Amygdala (tissue), 56 donors: Measurements from ENCODE around the gene HDAC4.

Experiments used
- DNase-seq, 56 donors: peaks; one replicate each; lab custom pipeline; 2025; lab: John Stamatoyannopoulos, UW

Gene HDAC4

GRCh38 chr2:239231231-239232194 lies 169.3 kb downstream of the HDAC4 start:
- DNase-seq = no peak

- DNase-seq = peak in 1 of 56 donors; percentile 45
Measured at GRCh38 chr2:239230318-239231052, 170.3 kb downstream of the HDAC4 start.

GRCh38 chr2:239229545-239230279 lies 171.1 kb downstream of the HDAC4 start:
- DNase-seq = no peak

DNA sequence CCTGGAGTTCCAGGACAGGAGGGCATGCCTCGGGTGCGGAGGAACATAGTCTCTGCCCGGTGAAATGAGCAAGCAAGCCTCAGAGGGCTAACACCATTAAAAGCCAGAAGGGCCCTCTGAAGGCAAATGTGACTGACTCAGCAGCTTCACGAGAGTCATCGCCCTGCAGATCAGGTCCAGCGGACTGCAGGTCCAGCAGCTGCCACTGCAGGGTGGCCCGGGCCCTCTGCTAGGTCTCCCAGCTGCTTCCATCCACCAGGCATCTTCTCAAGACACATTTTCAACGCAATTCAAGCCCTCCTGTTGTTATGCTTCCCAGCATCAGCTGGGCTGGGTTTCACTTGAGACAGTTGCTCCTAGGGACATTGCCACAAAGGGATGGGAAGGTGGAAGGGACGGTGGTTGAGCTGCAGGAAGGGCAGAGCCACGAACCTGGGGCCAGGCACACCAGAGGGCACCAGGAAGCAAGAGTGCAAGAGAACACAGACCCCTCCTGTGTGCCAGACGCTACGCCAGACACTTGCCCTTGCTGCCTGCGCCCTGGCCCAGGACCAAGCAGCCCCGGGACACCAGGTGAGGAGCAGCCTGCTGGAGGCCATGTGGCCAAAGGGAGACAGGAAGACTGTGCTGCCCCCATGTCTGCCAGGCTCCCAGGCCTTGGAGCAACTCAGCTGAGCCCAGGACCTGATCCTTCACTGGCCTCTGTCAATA lies 173.0 kb downstream of the HDAC4 start:
- DNase-seq = peak in 2 of 56 donors; percentile 32 to 35

- peak in 3 of 56 donors; percentile 20 to 36 (median 21) for DNase-seq
Measured at GRCh38 chr2:239226677-239227581, 173.9 kb downstream of the HDAC4 start.

- no peak for DNase-seq
Measured at GRCh38 chr2:239225871-239226561, 174.8 kb downstream of the HDAC4 start.

GRCh38 chr2:239225371-239225851 lies 175.4 kb downstream of the HDAC4 start:
- DNase-seq = no peak

- no peak for DNase-seq
Measured at GRCh38 chr2:239224955-239225354, 175.9 kb downstream of the HDAC4 start.

DNA sequence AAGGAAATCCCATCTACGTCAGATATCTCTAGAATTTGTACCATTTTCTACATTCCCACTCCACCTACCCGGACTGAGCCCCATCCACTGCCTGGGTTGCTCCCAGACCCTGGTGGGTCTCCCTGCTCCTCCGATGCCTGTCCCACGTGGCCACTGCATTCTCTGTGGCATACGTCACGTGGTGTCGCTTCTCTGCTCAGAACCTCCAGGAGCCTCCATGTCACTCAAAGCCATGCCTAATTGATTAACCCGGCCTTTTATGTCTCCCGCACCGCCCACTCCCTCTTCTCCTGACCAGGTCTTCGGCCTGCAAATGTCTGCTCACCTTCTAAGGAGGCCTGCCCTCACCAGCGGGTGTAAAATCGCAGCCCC lies 176.6 kb downstream of the HDAC4 start:
- no peak for DNase-seq

GRCh38 chr2:239223310-239224198 lies 177.3 kb downstream of the HDAC4 start:
- peak in 34 of 56 donors; percentile 36 to 82 (median 64) for DNase-seq

- no peak for DNase-seq
Measured at GRCh38 chr2:239222706-239223309, 178.0 kb downstream of the HDAC4 start.

DNA sequence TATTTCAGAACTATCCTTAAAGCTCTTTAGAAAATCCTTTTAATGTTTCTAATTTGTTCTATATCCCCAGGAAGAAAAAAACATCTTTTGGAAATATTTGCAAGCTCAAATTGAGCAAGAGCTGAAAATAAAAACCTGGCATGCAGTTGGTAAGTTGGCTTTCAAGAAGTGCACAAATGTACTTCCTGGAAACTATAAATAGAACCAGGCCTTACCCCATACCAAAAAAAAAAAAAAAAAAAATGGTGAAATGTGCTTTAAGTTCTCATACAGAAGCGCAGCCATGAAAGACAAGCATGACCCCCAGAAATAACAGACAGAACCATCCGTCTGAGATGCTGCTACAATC lies 178.5 kb downstream of the HDAC4 start:
- DNase-seq = no peak

GRCh38 chr2:239220981-239221396 lies 179.8 kb downstream of the HDAC4 start:
- DNase-seq = no peak

GRCh38 chr2:239220341-239220740 lies 180.5 kb downstream of the HDAC4 start:
- no peak for DNase-seq

GRCh38 chr2:239216614-239217273 lies 184.1 kb downstream of the HDAC4 start:
- DNase-seq = no peak

- no peak for DNase-seq
Measured at GRCh38 chr2:239215988-239216613, 184.7 kb downstream of the HDAC4 start.
